Adipose tissue (tissue), 3 donors: ENCODE measurements around the gene NIM1K. TPM values are rescaled to one million over a fixed set of nuclear protein-coding genes. Genes with fewer than 3 reads are reported as not detected.
"Not testable (repeated sequence)": the region's sequence is repeated elsewhere in the genome, so short reads cannot be mapped to it uniquely, and the experiment has no call there.

ENCODE experiments used
- H3K27ac ChIP-seq: one replicate; pipeline ENCODE4 v1.5.1; 2013; ENCODE audit warnings: low read depth, low read length
- WGBS, 3 donors: extraction: QIAGEN DNeasy Blood & Tissue Kit; methylation state at CpG; one replicate each; pipeline ENCODE4 v1.1.7; 2013; 5-methylcytosine and 5-hydroxymethylcytosine counted together
- polyA plus RNA-seq, 3 donors: library from polyadenylated mRNA; stranded (reverse); fragments of 200-250 nt; gene quantifications; one replicate each; pipeline ENCODE4 v1.2.3, GENCODE V29; 2013
- donor health status: healthy with polysubstance abuse.
- donor health status: Bipolar disorder and iron deficiency.
- donor health status: healthy.

The NIM1K gene
- polyA plus RNA-seq, 3 donors, result 0.20 to 0.34 (median 0.33) TPM

DNA sequence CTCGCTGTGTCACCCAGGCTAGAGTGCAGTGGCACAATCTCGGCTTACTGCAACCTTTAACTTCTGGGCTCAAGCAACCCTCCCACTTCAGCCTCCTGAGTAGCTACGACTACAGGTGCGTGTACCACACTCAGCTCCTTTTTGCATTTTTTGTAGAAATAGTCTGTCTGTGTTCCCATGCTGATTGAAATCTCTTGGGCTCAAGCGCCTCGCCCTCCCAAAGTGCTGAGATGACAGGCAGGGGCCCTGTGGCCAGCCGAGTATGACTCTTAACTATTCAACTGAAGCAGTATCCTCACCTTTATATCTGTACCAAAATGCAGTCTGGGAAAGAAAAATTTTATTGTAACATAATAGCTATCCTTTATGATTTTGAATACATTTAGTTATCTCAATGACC, 12.2 kb upstream of the NIM1K start:
- 81 to 94% (median 92%) methylated on average over 7 of the region's 7 CpGs for WGBS, 3 donors
- H3K27ac ChIP-seq, result no peak overlapping the region

DNA sequence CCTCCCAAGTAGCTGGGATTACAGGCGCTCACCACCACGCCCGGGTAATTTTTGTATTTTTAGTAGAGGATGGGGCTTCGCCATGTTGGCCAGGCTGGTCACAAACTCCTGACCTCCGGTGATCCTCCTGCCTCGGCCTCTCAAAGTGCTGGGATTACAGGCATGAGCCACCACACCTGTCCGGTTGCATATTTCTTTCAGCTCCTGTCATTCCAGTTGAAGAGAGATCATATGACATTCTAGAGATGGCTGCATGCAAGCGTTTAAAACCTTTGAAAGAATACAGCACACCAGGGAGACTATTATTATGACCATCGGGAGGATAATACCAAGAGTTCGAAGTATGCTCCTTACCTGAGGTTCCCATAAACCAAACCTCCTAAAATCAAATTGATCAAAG, 9.6 kb upstream of the NIM1K start:
- 97 to 98% (median 97%) methylated on average over 10 of the region's 10 CpGs for WGBS, 3 donors
- no peak overlapping the region for H3K27ac ChIP-seq

DNA sequence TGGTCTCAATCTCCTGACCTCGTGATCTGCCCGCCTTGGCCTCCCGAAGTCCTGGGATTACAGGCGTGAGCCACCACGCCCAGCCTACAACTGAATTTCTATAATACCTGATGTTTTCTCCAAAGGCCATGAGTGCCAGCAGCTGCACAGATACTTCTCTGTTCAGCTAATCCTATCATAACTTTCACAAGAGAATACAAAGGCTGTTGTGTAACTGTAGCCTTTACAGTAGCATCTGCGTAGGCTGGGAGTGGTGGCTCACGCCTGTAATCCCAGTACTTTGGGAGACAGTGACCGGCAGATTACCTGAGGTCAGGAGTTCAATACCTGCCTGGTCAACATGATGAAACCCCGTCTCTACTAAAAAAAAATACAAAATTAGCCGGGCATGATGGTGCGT, 8.9 kb upstream of the NIM1K start:
- H3K27ac ChIP-seq, result not testable (repeated sequence)

DNA sequence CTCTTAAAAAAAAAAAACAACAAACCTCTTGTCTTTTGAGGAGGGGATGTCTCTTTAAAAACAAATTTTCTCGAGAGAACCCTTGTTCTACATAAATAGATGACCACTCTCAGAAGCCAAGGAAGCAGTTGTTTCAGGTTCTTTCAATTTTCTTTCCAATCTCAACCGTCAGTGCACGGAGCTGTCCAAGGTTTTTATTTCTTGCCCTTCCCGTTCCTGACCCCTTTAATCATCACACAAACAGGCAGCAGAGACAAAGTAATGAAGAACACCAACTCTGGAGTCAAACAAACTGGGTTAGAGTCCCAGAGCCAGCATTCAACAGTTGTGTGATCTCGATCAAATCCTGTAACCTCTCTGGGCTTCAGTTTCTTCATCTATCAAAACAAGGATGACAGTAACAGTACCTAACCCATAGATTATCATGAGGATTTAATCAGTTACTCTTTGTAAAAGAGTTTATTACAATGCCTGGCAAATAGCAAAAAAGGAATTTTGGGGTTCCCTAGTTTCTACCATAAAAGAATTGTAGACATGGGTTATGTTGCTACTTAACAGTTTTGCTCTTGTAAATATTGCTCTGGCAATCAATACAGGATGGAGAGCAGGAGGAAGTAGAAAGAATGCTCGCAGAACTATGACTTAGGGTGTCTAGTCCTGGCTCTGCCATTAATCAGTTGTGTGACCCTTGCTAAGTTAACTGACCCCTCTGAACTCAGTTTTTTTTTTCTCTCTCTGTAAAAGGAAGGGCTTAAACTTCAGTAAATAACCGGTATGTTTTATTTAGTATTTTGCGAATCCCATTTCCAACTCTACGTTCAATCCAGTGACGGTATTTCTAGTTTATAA, 1.0 kb upstream of the NIM1K start:
- 14 to 26% (median 24%) methylated on average over 10 of the region's 10 CpGs for WGBS, 3 donors
- H3K27ac ChIP-seq, result no peak overlapping the region

More for the DNA sequence above, 8.9 kb upstream of the NIM1K start:
- WGBS, 3 donors, result 96 to 99% (median 99%) methylated on average over 11 of the region's 11 CpGs

DNA sequence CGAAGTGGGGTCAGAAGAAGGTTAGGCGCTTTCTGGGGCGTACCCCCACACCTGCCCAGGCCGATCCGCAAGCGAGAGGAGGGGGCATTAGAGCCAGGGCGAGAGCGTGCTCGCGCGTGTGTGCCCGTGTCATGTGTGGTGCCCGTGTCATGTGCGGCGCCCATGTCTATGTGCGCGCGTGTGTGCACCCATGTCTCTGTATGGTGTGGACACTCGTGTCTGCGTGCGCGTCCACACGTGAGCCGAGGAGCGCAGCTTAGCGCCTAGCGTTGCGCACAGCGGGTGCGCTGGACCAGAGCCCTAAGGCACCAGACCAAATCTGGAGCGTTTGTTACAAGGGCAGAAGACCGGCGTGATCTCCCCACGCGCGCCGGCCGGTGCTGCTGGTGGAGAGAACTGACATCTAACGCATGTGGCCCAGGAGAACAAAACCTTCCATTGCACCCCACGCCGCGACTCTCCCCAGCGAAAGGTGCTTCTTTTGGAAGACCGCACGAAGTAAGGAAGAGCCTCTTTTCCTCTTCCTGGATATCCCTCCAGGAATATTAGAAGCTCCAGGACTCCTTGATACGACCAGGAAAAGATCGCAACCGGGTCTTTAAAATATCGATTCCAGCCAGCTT, 644 bp downstream of the NIM1K start:
- H3K27ac ChIP-seq, result no peak overlapping the region
- WGBS, 3 donors, result 1 to 2% (median 1%) methylated on average over 49 of the region's 49 CpGs

DNA sequence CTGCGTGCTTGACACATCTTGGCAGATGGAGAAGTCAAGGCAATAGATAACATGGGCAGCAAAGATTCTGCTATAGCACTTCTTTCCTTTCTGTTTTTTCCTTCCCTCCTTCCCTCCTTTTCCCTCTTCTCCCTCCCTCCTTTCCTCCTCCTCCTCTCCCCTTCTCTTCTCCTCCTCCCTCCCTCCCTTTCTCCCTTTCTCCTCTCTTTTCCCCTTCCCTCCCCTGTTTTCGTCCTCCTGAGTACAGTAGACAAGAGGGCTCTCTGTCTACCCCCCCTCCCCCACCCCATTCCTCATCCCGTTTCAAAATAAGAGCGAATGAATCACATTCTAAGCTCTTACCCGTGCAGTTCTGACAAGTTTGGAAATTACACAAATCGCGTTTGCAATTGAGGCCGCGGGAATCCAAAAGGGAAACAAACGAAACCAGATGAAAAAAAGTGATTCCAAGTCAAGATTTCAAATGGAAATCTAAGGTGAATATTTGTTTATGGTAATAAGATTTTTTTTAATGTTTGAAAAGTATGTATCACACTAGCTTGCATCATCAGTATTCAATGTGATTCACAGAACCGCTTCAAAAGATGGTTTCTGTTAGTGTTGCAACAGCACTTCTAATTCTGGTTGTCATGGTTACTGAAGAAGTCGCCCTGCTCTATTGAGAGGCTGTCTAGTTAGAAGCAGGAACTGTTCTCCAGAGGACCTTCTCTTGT, 1.3 kb downstream of the NIM1K start:
- WGBS, 3 donors, result 2 to 6% (median 3%) methylated on average over 12 of the region's 12 CpGs
- no peak overlapping the region for H3K27ac ChIP-seq

DNA sequence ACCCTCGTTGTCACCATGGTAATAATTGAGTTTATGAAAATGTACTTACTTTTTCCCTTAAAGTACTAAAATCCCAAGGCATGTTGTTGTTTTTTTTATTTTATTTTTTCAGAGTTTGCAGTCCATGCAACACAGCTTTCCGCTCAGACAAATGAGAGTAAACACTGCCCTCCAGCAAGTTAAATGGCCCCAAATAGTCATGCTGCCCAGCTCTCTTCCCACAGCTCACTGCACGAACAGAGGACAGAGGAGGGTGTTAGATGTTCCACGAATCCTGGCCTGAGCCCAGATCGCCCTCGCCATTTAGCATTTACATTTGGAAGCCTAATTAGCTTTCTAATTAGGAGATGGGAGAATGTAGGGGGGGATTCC, 1.9 kb downstream of the NIM1K start:
- WGBS, 3 donors, result 42 to 51% (median 45%) methylated on average over 6 of the region's 6 CpGs
- no peak overlapping the region for H3K27ac ChIP-seq

DNA sequence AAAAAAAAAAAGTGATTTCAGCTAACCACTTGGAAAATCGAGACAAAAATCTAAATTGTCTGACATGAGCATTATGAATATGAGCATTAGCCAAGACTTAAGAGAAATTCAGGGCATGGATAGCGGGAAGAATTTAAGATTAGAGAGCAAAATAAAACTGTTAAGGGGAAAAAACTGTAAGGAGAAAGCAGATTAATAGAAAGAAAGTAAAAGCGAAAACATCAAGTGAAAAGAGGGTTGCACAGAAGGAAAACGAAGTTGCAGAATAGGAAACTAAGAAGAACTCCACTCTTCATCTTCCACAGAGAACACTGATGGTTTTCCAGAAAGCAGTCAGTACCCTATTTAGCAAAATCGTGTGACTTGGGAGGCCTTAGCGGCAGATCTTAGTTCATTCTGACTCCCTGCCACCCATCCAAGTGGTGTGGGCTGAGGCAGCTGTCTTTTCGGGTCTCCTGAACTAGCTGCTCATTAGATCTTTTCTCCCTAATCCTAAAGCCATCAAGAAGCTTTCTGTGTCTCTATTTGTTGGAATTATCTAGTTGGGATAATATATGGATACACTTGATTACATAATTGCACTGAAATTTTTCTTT, 3.7 kb downstream of the NIM1K start:
- WGBS, 3 donors, result 81 to 84% (median 81%) methylated on average over 7 of the region's 7 CpGs
- no peak overlapping the region for H3K27ac ChIP-seq

DNA sequence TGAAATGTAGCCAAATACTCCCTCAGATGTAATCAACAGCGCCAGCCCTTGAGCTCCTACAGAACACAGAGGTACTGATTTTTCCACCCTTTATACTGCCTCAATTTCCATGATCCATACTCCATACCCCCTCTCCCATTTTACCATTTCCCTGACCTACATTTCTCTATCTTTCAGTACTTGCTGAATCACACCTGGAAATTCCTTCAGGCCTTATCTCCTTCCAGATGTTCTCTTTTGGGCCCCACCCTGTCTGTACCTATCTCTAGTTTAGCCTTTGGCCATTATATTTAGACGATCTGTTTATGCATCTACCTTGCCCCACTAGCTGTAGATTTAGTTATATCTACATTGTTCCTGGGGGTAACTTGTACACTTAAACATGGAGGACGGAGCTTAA, 5.5 kb downstream of the NIM1K start:
- no peak overlapping the region for H3K27ac ChIP-seq
- 58 to 65% (median 62%) methylated on average over 3 of the region's 3 CpGs for WGBS, 3 donors

DNA sequence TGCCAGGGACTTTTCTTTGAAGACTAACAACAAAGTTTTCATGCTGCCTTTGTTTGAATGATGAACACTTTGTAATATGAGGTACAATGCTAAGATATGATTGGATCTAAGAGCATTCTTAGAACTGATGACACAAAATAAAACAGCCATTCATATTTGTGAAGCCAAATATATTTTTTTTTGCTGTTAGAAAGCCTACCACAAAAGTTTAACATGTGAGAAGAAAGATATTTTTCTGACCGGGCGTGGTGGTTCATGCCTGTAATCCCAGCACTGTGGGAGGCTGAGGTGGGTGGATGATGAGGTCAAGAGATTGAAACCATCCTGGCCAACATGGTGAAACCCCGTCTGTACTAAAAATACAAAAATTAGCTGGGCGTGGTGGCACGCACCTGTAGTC, 9.4 kb downstream of the NIM1K start:
- 78 to 84% (median 81%) methylated on average over 5 of the region's 5 CpGs for WGBS, 3 donors
- not testable (repeated sequence) for H3K27ac ChIP-seq

DNA sequence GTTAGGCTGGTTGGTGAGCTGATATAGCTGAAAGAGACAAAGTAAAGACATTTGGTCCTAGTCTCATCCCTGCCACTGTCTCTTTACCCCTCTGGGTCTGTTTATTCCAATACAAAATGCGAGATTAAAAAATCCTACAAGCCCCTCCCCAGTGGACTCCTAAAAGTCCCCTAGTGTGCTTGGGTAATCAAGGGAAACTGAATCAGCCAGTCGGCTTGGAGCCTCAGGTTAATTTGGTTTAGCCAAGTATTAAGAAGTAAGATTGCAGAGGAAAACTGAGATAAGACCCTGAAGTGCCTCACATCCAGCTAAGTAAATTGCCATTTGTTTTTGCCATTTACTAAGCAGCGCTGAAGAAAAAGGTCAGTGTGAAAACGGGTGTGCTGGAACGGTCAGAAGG, 10.4 kb downstream of the NIM1K start:
- 40 to 81% (median 72%) methylated on average over 5 of the region's 5 CpGs for WGBS, 3 donors

DNA sequence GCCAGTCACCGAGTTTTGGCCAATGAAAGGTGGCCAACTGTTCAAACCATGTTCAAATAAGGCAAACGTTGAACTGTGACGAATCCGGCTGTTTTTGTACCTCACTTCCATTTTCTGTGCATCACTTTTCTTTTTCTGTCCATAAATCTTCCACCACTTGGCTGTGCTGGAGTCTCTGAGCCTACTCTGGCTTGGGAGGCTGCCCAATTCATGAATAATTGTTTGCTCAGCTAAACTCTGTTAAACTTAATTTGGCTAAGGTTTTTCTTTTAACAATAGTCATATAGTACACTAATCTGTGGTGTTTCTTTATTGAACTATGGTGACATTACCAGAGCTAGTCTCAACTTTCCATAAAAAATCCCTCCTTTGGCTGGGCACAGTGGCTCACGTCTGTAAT, 11.3 kb downstream of the NIM1K start:
- no peak overlapping the region for H3K27ac ChIP-seq
- 68 to 88% (median 81%) methylated on average over 5 of the region's 5 CpGs for whole genome bisulfite sequencing, 3 donors

More for the DNA sequence above, 10.4 kb downstream of the NIM1K start:
- no peak overlapping the region for H3K27ac ChIP-seq

DNA sequence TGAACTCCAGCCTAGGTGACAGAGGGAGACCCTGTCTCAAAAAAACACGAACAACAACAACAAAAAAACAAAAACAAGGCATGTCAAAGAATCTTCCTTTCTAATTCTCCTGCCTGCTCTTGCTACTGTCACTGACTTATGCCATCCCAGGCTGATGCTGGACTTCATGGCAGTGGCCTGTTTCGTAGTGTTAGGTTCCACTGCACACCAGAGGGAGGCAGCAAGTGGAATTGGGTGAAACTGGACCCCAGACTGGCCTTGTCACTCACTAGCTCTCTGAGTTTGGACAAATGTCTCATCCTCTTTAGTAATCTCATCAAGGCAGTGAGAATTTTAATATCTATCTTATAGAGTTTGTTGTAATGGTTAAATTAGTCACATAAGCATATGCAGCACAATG, 12.9 kb downstream of the NIM1K start:
- WGBS, 3 donors, result 65 to 90% (median 85%) methylated on average over 2 of the region's 2 CpGs
- no peak overlapping the region for H3K27ac ChIP-seq

DNA sequence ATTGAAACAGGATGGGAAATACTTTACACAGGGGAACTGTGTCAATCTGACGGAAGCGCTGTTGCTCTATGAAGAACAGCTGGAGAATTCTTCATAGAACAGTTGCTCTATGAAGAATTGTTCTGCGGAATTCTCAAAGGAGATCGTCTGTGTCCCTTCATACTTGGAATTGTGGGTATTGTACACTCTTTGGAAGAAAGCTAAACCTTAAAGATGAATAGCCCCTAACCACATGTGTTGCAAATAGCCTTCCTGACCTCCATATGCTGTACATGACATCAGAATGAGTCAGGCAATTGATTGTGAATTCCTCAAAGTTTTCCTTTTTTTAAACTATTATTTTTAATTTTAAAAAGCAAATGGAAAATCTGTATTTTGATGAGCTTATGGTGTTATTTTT, 15.6 kb downstream of the NIM1K start:
- no peak overlapping the region for H3K27ac ChIP-seq
- WGBS, 3 donors, result 75 to 80% (median 79%) methylated on average over 4 of the region's 4 CpGs

DNA sequence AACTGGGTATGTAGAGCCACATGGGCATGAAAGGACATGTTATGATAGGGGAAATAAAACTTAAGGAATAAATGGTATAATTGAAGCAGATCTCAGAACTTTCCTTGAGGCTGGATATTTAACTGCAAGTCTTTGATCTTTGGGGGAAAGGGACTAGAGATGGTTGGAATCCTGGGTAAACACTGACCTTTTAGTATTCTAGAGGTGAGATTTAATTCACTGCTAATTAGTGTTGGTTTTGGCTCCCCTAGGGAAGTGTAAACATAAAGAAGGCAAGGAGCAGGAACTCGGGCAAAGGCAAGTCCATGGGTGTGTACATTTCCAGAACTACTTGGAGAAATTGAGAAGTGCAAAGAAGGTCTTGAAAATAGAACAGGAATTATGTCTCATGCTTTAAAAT, 16.6 kb downstream of the NIM1K start:
- H3K27ac ChIP-seq, result no peak overlapping the region
- WGBS, 3 donors, result 0 to 7% (median 4%) methylated on average over 1 of the region's 1 CpG

DNA sequence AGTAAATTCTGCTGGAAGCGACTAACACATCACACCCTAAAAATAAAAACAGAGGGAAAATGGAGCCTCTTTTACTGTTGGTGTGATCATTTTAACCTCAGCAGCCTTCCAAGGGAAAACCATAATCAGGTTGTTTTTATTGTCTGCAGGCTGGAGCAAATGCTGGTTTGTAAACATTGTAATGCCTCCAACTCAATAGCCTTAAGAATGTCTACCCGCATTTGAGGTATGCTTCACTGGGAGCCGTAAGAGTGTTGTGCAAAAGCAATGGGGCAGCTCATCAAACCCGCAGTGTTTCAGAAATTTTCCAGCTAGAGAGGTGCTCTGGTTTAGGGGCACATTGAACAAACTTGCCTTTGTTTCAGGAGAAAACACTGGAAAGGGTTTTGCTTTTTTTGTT, 17.0 kb downstream of the NIM1K start:
- WGBS, 3 donors, result 62 to 83% (median 72%) methylated on average over 4 of the region's 4 CpGs
- H3K27ac ChIP-seq, result no peak overlapping the region

DNA sequence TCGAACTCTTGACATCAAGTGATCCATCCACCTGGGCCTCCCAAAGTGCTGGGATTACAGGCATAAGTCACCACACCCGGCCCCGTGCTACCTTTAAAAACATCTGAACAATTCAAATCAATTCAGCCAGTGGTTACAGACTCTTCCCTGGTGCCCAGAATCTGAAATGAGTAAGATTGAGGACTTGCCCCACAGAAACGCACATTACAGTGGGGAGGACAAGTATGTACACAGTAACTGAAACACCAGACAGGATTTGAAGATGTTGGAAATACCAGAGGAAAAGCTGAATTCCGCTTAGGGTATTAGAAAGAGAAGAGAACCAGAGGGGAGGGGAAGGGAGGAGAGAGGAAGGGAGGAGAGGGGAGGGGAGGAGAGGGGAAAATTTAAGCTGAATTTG, 17.8 kb downstream of the NIM1K start:
- WGBS, 3 donors, result 76 to 82% (median 77%) methylated on average over 5 of the region's 5 CpGs
- no peak overlapping the region for H3K27ac ChIP-seq

DNA sequence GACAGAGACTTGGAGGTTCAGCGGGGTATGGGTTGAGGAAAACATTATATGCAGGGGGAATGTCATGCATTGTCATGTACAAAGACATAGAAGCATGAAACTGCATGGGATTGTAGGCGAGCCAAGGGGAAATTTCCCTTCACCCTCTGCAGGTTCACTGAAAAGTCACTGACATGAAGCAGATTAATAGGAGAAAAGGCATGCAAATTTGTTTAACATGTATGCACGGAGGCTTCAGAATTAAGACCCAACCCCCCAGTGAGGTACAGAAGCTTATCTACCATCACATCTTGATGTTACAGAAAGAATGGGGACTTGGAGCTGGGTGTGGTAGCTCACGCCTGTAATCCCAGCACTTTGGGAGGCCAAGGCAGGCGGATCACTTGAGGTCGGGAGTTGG, 18.5 kb downstream of the NIM1K start:
- 55 to 68% (median 66%) methylated on average over 6 of the region's 6 CpGs for WGBS, 3 donors
- H3K27ac ChIP-seq, result no peak overlapping the region

DNA sequence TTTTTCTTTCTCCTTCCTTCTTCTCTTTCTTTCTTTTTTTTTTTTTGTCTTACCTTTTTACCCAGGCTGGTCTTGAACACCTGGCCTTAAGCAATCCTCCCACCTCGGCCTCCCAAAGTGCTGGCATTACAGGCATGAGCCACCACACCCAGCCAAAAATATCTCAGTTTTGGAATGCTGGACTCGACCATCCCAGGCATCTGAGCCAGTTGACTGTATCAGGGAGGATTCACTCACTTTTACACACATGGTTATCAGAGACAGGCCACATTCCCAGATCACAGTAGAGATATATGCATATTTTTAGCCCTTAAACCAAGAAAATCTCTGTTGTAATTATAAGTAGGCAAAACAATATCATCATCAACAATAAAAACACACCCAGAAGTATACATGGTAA, 21.9 kb downstream of the NIM1K start:
- no peak overlapping the region for H3K27ac ChIP-seq
- 64 to 76% (median 76%) methylated on average over 2 of the region's 2 CpGs for WGBS, 3 donors
